Measurements from ENCODE around the gene PITRM1. TPM values are rescaled to one million over a fixed set of nuclear protein-coding genes. Genes with fewer than 3 reads are reported as not detected.

The PITRM1 gene
- polyA plus RNA-seq, 1 of the 3 experiments (the other 2 are of a cell fraction): 79.6 TPM

DNA sequence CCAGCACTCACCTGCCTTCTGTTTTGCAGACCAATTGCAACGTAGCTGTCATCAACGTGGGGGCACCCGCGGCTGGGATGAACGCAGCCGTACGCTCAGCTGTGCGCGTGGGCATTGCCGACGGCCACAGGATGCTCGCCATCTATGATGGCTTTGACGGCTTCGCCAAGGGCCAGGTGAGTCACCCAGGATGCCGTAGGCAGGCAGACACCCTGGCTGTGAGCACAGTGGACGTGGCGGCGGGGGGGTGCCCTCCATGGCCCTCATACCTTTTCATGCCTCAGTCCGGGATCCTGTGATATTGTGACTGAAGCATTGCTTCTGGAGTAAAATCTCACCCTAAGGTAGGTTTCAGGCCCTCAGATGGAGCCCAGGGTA, 59.2 kb downstream of the PITRM1 start:
- Histone ChIP-seq H3K4me2 (no peak overlapping the region), H4K20me1 (ENCODE audit: insufficient read depth) (no peaks in the 10 kb centered on the region; the same call in 1 of the 2 replicates), H3F3A (replicated peaks; ENCODE audit: insufficient read depth) (peaks cover 10% of the 10 kb centered on the region), H3K9ac (no peak overlapping the region), H3K79me2 (ENCODE audit: insufficient read depth) (peaks cover 46% of the 10 kb centered on the region), H2AFZ (ENCODE audit: low read depth) (no peak overlapping the region), H3K4me3 (ENCODE audit: low read depth in 2 of 2, low read length in 1 of 2) (no peak overlapping the region), H3K9me3 (no peaks in the 10 kb centered on the region), H3K4me1 (ENCODE audit: control insufficient read depth in 1 of 2, insufficient read depth in 2 of 2, low read depth in 1 of 2, low read length in 1 of 2) (peaks cover 0 to 12% of the 10 kb centered on the region in 2 experiments; a peak in 1 of 4 replicates), H3K27me3 (ENCODE audit: insufficient read depth) (no peaks in the 10 kb centered on the region), H3K27ac (ENCODE audit: low read depth in 2 of 2, low read length in 1 of 2) (no peak overlapping the region), H3K36me3 (replicated peaks in 1 of 2; ENCODE audit: control insufficient read depth in 1 of 2, insufficient read depth in 2 of 2, low read length in 1 of 2) (peaks cover 59 to 72% of the 10 kb centered on the region in 2 experiments), H3K9me2 (no peaks in the 10 kb centered on the region)
- TF ChIP-seq RXRA (IDR thresholded peaks at IDR 0.05; ENCODE audit: borderline replicate concordance, low read depth) (no peak), EP300 (IDR thresholded peaks at IDR 0.05; ENCODE audit: borderline replicate concordance in 1 of 2, low read depth in 1 of 2, low read length in 1 of 2) (no peak), EZH2phosphoT487 (IDR thresholded peaks at IDR 0.05; ENCODE audit: borderline replicate concordance, low read depth) (no peak), CTCF (IDR thresholded peaks at IDR 0.05) (no peak), TCF12 (IDR thresholded peaks at IDR 0.05) (no peak), SMC3 (IDR thresholded peaks at IDR 0.05; ENCODE audit: low read depth, low read length) (no peak), FOXJ3 (CRISPR knock-in tag; IDR thresholded peaks at IDR 0.05) (no peak), MEF2A (IDR thresholded peaks at IDR 0.05; ENCODE audit: borderline replicate concordance, low read depth) (no peak), POLR2AphosphoS5 (IDR thresholded peaks at IDR 0.05; ENCODE audit: low read depth, low read length) (no peak), GATA2 (CRISPR knock-in tag; IDR thresholded peaks at IDR 0.05) (no peak)
- TF ChIP-seq, protein P1, sequence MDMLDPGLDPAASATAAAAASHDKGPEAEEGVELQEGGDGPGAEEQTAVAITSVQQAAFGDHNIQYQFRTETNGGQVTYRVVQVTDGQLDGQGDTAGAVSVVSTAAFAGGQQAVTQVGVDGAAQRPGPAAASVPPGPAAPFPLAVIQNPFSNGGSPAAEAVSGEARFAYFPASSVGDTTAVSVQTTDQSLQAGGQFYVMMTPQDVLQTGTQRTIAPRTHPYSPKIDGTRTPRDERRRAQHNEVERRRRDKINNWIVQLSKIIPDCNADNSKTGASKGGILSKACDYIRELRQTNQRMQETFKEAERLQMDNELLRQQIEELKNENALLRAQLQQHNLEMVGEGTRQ (IDR thresholded peaks at IDR 0.05; ENCODE audit: borderline replicate concordance, low read depth, low read length): no peak
- TF ChIP-seq, protein P2, sequence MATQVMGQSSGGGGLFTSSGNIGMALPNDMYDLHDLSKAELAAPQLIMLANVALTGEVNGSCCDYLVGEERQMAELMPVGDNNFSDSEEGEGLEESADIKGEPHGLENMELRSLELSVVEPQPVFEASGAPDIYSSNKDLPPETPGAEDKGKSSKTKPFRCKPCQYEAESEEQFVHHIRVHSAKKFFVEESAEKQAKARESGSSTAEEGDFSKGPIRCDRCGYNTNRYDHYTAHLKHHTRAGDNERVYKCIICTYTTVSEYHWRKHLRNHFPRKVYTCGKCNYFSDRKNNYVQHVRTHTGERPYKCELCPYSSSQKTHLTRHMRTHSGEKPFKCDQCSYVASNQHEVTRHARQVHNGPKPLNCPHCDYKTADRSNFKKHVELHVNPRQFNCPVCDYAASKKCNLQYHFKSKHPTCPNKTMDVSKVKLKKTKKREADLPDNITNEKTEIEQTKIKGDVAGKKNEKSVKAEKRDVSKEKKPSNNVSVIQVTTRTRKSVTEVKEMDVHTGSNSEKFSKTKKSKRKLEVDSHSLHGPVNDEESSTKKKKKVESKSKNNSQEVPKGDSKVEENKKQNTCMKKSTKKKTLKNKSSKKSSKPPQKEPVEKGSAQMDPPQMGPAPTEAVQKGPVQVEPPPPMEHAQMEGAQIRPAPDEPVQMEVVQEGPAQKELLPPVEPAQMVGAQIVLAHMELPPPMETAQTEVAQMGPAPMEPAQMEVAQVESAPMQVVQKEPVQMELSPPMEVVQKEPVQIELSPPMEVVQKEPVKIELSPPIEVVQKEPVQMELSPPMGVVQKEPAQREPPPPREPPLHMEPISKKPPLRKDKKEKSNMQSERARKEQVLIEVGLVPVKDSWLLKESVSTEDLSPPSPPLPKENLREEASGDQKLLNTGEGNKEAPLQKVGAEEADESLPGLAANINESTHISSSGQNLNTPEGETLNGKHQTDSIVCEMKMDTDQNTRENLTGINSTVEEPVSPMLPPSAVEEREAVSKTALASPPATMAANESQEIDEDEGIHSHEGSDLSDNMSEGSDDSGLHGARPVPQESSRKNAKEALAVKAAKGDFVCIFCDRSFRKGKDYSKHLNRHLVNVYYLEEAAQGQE (IDR thresholded peaks at IDR 0.05; ENCODE audit: low read depth, low read length): no peak
- TF ChIP-seq, protein P3, sequence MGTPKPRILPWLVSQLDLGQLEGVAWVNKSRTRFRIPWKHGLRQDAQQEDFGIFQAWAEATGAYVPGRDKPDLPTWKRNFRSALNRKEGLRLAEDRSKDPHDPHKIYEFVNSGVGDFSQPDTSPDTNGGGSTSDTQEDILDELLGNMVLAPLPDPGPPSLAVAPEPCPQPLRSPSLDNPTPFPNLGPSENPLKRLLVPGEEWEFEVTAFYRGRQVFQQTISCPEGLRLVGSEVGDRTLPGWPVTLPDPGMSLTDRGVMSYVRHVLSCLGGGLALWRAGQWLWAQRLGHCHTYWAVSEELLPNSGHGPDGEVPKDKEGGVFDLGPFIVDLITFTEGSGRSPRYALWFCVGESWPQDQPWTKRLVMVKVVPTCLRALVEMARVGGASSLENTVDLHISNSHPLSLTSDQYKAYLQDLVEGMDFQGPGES (IDR thresholded peaks at IDR 0.05; ENCODE audit: low read depth, low read length): no peak
- DNase-seq: no peak
- ChIA-PET CTCF (no interaction called here), POLR2A (no interaction called here)
- whole genome bisulfite sequencing (ENCODE audit: low lambda C conversion rate): 90% methylated on average over 5 of the region's 19 CpGs
